ENCODE data around the gene PARP16.

DNA sequence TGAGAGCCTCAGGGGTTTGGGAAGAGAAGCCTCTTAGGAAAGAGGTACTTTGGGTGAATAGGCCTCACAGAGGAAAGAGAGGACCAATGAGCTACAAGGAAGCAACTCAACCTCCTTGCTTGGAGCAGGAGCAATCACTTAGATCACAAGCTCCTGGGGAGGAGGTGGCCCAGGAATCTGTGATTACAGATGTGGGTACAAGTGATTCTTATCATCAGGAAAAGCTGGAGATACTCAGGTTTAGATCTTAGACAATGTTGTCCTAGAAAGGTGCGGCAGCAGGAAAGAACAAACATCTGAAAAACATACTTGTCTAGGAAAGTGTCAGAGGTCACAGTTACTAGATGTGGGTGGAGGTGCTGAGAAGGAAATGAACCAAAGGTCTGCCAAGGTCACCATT lies 8.2 kb downstream of the PARP16 start:
- TF ChIP-seq UBTF (IDR thresholded peaks at IDR 0.05; ENCODE audit: borderline replicate concordance in 1 of 2, low read depth in 2 of 2, low read length in 2 of 2) (no peak), NFXL1 (CRISPR knock-in tag; IDR thresholded peaks at IDR 0.05) (no peak), ZBTB49 (CRISPR knock-in tag; IDR thresholded peaks at IDR 0.05; ENCODE audit: borderline replicate concordance) (no peak), IRF2 (CRISPR knock-in tag; IDR thresholded peaks at IDR 0.05) (no peak), DPF2 (IDR thresholded peaks at IDR 0.05) (no peak), FOXK2 (conservative IDR thresholded peaks at IDR 0.05 in 1 of 2, IDR thresholded peaks at IDR 0.05 in 1 of 2; ENCODE audit: low read depth in 2 of 2) (no peak), PTBP1 (IDR thresholded peaks at IDR 0.05; ENCODE audit: low read depth, low read length) (no peak), HNRNPK (IDR thresholded peaks at IDR 0.05; ENCODE audit: low read depth, low read length, poor library complexity, severe bottlenecking) (no peak), MTA3 (IDR thresholded peaks at IDR 0.05; ENCODE audit: borderline replicate concordance) (no peak), FOXA1 (IDR thresholded peaks at IDR 0.05; ENCODE audit: borderline replicate concordance) (no peak), KLF13 (tag; IDR thresholded peaks at IDR 0.05; ENCODE audit: borderline replicate concordance, low read depth) (no peak)
- TF ChIP-seq, protein P1, sequence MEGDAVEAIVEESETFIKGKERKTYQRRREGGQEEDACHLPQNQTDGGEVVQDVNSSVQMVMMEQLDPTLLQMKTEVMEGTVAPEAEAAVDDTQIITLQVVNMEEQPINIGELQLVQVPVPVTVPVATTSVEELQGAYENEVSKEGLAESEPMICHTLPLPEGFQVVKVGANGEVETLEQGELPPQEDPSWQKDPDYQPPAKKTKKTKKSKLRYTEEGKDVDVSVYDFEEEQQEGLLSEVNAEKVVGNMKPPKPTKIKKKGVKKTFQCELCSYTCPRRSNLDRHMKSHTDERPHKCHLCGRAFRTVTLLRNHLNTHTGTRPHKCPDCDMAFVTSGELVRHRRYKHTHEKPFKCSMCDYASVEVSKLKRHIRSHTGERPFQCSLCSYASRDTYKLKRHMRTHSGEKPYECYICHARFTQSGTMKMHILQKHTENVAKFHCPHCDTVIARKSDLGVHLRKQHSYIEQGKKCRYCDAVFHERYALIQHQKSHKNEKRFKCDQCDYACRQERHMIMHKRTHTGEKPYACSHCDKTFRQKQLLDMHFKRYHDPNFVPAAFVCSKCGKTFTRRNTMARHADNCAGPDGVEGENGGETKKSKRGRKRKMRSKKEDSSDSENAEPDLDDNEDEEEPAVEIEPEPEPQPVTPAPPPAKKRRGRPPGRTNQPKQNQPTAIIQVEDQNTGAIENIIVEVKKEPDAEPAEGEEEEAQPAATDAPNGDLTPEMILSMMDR (IDR thresholded peaks at IDR 0.05 in 2 of 3, conservative IDR thresholded peaks at IDR 0.05 in 1 of 3; ENCODE audit: insufficient read depth in 2 of 3, low read depth in 1 of 3, low read length in 3 of 3) = no peak
- TF ChIP-seq, protein P2, sequence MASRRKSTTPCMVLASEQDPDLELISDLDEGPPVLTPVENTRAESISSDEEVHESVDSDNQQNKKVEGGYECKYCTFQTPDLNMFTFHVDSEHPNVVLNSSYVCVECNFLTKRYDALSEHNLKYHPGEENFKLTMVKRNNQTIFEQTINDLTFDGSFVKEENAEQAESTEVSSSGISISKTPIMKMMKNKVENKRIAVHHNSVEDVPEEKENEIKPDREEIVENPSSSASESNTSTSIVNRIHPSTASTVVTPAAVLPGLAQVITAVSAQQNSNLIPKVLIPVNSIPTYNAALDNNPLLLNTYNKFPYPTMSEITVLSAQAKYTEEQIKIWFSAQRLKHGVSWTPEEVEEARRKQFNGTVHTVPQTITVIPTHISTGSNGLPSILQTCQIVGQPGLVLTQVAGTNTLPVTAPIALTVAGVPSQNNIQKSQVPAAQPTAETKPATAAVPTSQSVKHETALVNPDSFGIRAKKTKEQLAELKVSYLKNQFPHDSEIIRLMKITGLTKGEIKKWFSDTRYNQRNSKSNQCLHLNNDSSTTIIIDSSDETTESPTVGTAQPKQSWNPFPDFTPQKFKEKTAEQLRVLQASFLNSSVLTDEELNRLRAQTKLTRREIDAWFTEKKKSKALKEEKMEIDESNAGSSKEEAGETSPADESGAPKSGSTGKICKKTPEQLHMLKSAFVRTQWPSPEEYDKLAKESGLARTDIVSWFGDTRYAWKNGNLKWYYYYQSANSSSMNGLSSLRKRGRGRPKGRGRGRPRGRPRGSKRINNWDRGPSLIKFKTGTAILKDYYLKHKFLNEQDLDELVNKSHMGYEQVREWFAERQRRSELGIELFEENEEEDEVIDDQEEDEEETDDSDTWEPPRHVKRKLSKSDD (conservative IDR thresholded peaks at IDR 0.05; ENCODE audit: low read length) = no peak

Measured in K562 (cell line).